Liver (tissue), 9 donors: ENCODE data around the gene DROSHA. TPM values are rescaled to one million over a fixed set of nuclear protein-coding genes. Genes with fewer than 3 reads are reported as not detected.

Experiments
- DNase-seq: peaks from one replicate; pipeline ENCODE4 v3.0.0-alpha.2; 2017; ENCODE audit warnings: low spot score
- H3K27ac ChIP-seq, 2 donors: one replicate each; pipeline ENCODE4 v1.7.0; 2013; ENCODE audit warnings: inconsistent platforms in 2 of 2, low read length in 2 of 2, control low read depth in 1 of 2, low read depth in 1 of 2, mild to moderate bottlenecking in 1 of 2
- H3K27me3 ChIP-seq, 4 donors: one replicate each; pipeline versions ENCODE4 v1.6.1 to v1.7.0; 2013; ENCODE audit warnings: low read length in 3 of 4, inconsistent platforms in 1 of 4, mild to moderate bottlenecking in 1 of 4, moderate library complexity in 1 of 4; ENCODE audit not compliant: control insufficient read depth in 4 of 4, insufficient read depth in 4 of 4
- H3K36me3 ChIP-seq, 4 donors: one replicate each; pipeline versions ENCODE4 v1.6.1 to v1.7.0; 2013; ENCODE audit warnings: low read length in 3 of 4, mild to moderate bottlenecking in 3 of 4, low read depth in 1 of 4, moderate library complexity in 1 of 4; ENCODE audit not compliant: control insufficient read depth in 4 of 4, insufficient read depth in 3 of 4
- H3K4me1 ChIP-seq, 4 donors: one replicate each; pipeline versions ENCODE4 v1.6.1 to v1.7.0; 2013; ENCODE audit warnings: low read length in 3 of 4, mild to moderate bottlenecking in 3 of 4, moderate library complexity in 1 of 4; ENCODE audit not compliant: control insufficient read depth in 4 of 4, insufficient read depth in 4 of 4
- H3K4me3 ChIP-seq, 3 donors: one replicate each; pipeline versions ENCODE4 v1.6.1 to v1.7.0; 2013; ENCODE audit warnings: low read length in 3 of 3, control low read depth in 1 of 3, low read depth in 1 of 3, mild to moderate bottlenecking in 1 of 3
- H3K9ac ChIP-seq, 2 donors: one replicate each; pipeline ENCODE4 v1.7.0; 2013; ENCODE audit warnings: low read length in 2 of 2, mild to moderate bottlenecking in 2 of 2, moderate library complexity in 2 of 2, control low read depth in 1 of 2, low read depth in 1 of 2
- H3K9me3 ChIP-seq, 4 donors: one replicate each; pipeline versions ENCODE4 v1.6.1 to v1.7.0; 2013; ENCODE audit warnings: low read length in 3 of 4; ENCODE audit not compliant: control insufficient read depth in 4 of 4
- ATF3 ChIP-seq: IDR thresholded peaks from 2 replicates; pipeline ENCODE4 v1.6.1; 2016; ENCODE audit warnings: antibody characterized with exemption
- EGR1 ChIP-seq, 2 donors: IDR thresholded peaks; 2 replicates each; pipeline ENCODE4 v1.6.1; 2016 to 2018; ENCODE audit warnings: antibody characterized with exemption in 2 of 2, low read depth in 2 of 2
- FOXA2 ChIP-seq: IDR thresholded peaks from 2 replicates; pipeline ENCODE4 v1.6.1; 2016; ENCODE audit warnings: antibody characterized with exemption
- HNF4G ChIP-seq: IDR thresholded peaks from 2 replicates; pipeline ENCODE4 v1.6.1; 2016; ENCODE audit warnings: antibody characterized with exemption
- JUND ChIP-seq, 2 donors: IDR thresholded peaks; 2 replicates each; pipeline ENCODE4 v1.6.1; 2016; ENCODE audit warnings: antibody characterized with exemption in 2 of 2
- MAX ChIP-seq: IDR thresholded peaks from 2 replicates; pipeline ENCODE4 v1.6.1; 2016; ENCODE audit warnings: antibody characterized with exemption
- RAD21 ChIP-seq, 2 donors: IDR thresholded peaks; 2 replicates each; pipeline ENCODE4 v1.6.1; 2016; ENCODE audit warnings: antibody characterized with exemption in 2 of 2, mild to moderate bottlenecking in 2 of 2
- REST ChIP-seq: IDR thresholded peaks from 2 replicates; pipeline ENCODE4 v1.6.1; 2016; ENCODE audit warnings: antibody characterized with exemption, mild to moderate bottlenecking
- SP1 ChIP-seq: IDR thresholded peaks from 2 replicates; pipeline ENCODE4 v1.6.1; 2018; ENCODE audit warnings: antibody characterized with exemption, mild to moderate bottlenecking
- ZBTB33 ChIP-seq: IDR thresholded peaks from 2 replicates; pipeline ENCODE4 v1.6.1; 2016; ENCODE audit warnings: antibody characterized with exemption
- WGBS: extraction: QIAGEN DNeasy Blood & Tissue Kit; methylation state at CpG from one replicate; pipeline ENCODE4 v1.1.7; 2013; 5-methylcytosine and 5-hydroxymethylcytosine counted together
- polyA plus RNA-seq, 2 donors: library from polyadenylated mRNA; stranded (reverse) in 1 of 2; unstranded in 1 of 2; fragments of 200-250 nt in 1 of 2; fragments of >200 nt in 1 of 2; fragmentation: Nextera tagmentation in 1 of 2; extraction: Ambion mirVana in 1 of 2; gene quantifications; one replicate each; pipeline versions ENCODE4 v1.2.1 to v1.2.3, GENCODE V29; 2013 to 2015
- total RNA-seq, 2 donors: library from RNA; depleted of rRNA; stranded (reverse); fragments of >200 nt; gene quantifications; one replicate each; pipeline ENCODE4 v1.2.3, GENCODE V29; 2014
- donor health status: healthy.
- donor health status: healthy.
- donor health status: healthy.
- donor health status: healthy.
- donor health status: healthy.

Gene DROSHA
- total and polyA plus RNA-seq, 4 donors, result 8.2 to 25.4 (median 15.4) TPM

- Histone ChIP-seq H3K27me3 (no peaks in the 10 kb centered on the region), H3K4me3 (no peak overlapping the region), H3K9me3 (peaks cover 0 to 6% (median 0%) of the 10 kb centered on the region in 4 donors), H3K36me3 (no peaks in the 10 kb centered on the region), H3K9ac (no peak overlapping the region), H3K27ac (no peak overlapping the region), H3K4me1 (no peaks in the 10 kb centered on the region)
- TF ChIP-seq RAD21 (IDR thresholded peaks at IDR 0.05), result no peak
- no peak for TF ChIP-seq ATF3
- WGBS, result 92% methylated on average over 6 of the region's 6 CpGs
- no peak for DNase-seq
Observed at GRCh38 chr5:31393126-31393525, 138.8 kb downstream of the DROSHA start.

- DNase-seq, result no peak
- Histone ChIP-seq H3K4me1 (no peaks in the 10 kb centered on the region), H3K27ac (no peak overlapping the region), H3K36me3 (no peaks in the 10 kb centered on the region), H3K4me3 (no peak overlapping the region), H3K9ac (no peak overlapping the region), H3K27me3 (no peaks in the 10 kb centered on the region), H3K9me3 (peaks cover 0 to 8% (median 0%) of the 10 kb centered on the region in 4 donors)
- TF ChIP-seq SP1 (no peak), HNF4G (no peak), EGR1 (IDR thresholded peaks at IDR 0.05; ENCODE audit: low read depth in 2 of 2) (no peak)
- 90% methylated on average over 3 of the region's 3 CpGs for WGBS
Observed at GRCh38 chr5:31392061-31392460, 139.8 kb downstream of the DROSHA start.

- WGBS, result 87% methylated on average over 5 of the region's 5 CpGs
- Histone ChIP-seq H3K27me3 (no peaks in the 10 kb centered on the region), H3K4me3 (no peak overlapping the region), H3K4me1 (no peaks in the 10 kb centered on the region), H3K9ac (no peak overlapping the region), H3K27ac (no peak overlapping the region), H3K9me3 (peaks cover 0 to 8% (median 0%) of the 10 kb centered on the region in 4 donors), H3K36me3 (no peaks in the 10 kb centered on the region)
- DNase-seq, result no peak
- TF ChIP-seq ATF3, result no peak
- no peak for TF ChIP-seq REST
Observed at GRCh38 chr5:31390256-31390655, 141.6 kb downstream of the DROSHA start.

- no peaks in the 10 kb centered on the region for H3K36me3 ChIP-seq
- H3K4me1 ChIP-seq, result no peaks in the 10 kb centered on the region
- no peak overlapping the region for H3K9ac ChIP-seq
- TF ChIP-seq FOXA2 (no peak), ZBTB33 (no peak), MAX (no peak), SP1 (no peak), JUND (IDR thresholded peaks at IDR 0.05) (no peak)
- WGBS, result 92% methylated on average over 10 of the region's 10 CpGs
- H3K9me3 ChIP-seq, result peaks cover 0 to 8% (median 0%) of the 10 kb centered on the region in 4 donors
- DNase-seq, result no peak
- H3K4me3 ChIP-seq, result no peak overlapping the region
- H3K27me3 ChIP-seq, result no peaks in the 10 kb centered on the region
- H3K27ac ChIP-seq, result no peak overlapping the region
Observed at GRCh38 chr5:31385774-31386537, 145.9 kb downstream of the DROSHA start.
